Endothelial cell (in vitro differentiated cells): Measurements from ENCODE around the gene GSK3B. TPM values are rescaled to one million over a fixed set of nuclear protein-coding genes. Genes with fewer than 3 reads are reported as not detected.

Experiments used
- DNase-seq: peaks from one replicate; pipeline ENCODE4 v3.0.0; 2021; ENCODE audit warnings: low spot score
- H3K27ac Mint-ChIP-seq: one replicate; pipeline ENCODE4 v1.8.0; 2021; ENCODE audit warnings: mixed read lengths, inconsistent platforms; ENCODE audit not compliant: unreplicated experiment
- H3K27me3 Mint-ChIP-seq: one replicate; pipeline ENCODE4 v1.8.0; 2021; ENCODE audit warnings: mild to moderate bottlenecking, moderate library complexity, mixed read lengths, inconsistent platforms; ENCODE audit not compliant: unreplicated experiment
- H3K36me3 Mint-ChIP-seq: one replicate; pipeline ENCODE4 v1.8.0; 2021; ENCODE audit warnings: mild to moderate bottlenecking, low read depth, mixed read lengths, inconsistent platforms; ENCODE audit not compliant: unreplicated experiment
- H3K4me1 Mint-ChIP-seq: one replicate; pipeline ENCODE4 v1.8.0; 2021; ENCODE audit warnings: mild to moderate bottlenecking, mixed read lengths, inconsistent platforms; ENCODE audit not compliant: unreplicated experiment
- H3K4me3 Mint-ChIP-seq: one replicate; pipeline ENCODE4 v1.8.0; 2021; ENCODE audit warnings: mild to moderate bottlenecking, mixed read lengths, inconsistent platforms; ENCODE audit not compliant: unreplicated experiment
- H3K9me3 Mint-ChIP-seq: one replicate; pipeline ENCODE4 v1.8.0; 2021; ENCODE audit warnings: mixed read lengths, inconsistent platforms; ENCODE audit not compliant: unreplicated experiment
- total RNA-seq: library from RNA; stranded (reverse); fragmentation: NEBNext Ultra II Directional; extraction: Animal tissue kit (Norgen Biotek cat#: 25700); gene quantifications from one replicate; pipeline ENCODE4 v1.2.1, GENCODE V29; 2021; ENCODE audit not compliant: unreplicated experiment
- TF ChIP-seq, protein P1 (sequence below): fragments of 200-600 bp; sonication (generic); IDR thresholded peaks from one replicate; pipeline ENCODE4 v1.5.0; 2021; ENCODE audit warnings: antibody characterized with exemption; ENCODE audit not compliant: unreplicated experiment

The GSK3B gene
- total RNA-seq, 1 donor from 2014 or later: 78.6 TPM

DNA sequence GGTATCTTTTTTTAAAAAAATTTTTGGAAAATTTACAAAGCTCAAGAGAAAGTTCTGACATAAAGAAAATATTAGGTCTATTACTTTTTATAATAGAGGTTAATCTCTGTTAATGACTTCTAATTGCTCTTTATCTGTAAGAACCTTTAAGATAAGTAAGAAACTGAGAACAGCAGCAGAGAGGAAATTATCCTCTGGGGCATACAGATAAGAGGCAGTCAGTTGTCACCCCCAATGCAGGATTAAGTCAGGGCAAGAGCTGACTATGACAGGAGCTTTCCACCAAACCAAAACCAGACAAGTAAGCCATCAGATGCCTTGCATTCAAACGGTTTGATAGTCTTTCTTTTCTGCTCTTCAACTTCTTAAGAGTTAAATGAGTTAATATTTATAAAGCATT lies 149.0 kb downstream of the GSK3B start:
- Mint-ChIP-seq H3K4me3 (no peak overlapping the region), H3K9me3 (no peaks in the 10 kb centered on the region), H3K27me3 (peaks cover 2% of the 10 kb centered on the region), H3K27ac (no peak overlapping the region), H3K36me3 (peaks cover 7% of the 10 kb centered on the region), H3K4me1 (peaks cover 25% of the 10 kb centered on the region)
- no peak for DNase-seq
- TF ChIP-seq, protein P1, sequence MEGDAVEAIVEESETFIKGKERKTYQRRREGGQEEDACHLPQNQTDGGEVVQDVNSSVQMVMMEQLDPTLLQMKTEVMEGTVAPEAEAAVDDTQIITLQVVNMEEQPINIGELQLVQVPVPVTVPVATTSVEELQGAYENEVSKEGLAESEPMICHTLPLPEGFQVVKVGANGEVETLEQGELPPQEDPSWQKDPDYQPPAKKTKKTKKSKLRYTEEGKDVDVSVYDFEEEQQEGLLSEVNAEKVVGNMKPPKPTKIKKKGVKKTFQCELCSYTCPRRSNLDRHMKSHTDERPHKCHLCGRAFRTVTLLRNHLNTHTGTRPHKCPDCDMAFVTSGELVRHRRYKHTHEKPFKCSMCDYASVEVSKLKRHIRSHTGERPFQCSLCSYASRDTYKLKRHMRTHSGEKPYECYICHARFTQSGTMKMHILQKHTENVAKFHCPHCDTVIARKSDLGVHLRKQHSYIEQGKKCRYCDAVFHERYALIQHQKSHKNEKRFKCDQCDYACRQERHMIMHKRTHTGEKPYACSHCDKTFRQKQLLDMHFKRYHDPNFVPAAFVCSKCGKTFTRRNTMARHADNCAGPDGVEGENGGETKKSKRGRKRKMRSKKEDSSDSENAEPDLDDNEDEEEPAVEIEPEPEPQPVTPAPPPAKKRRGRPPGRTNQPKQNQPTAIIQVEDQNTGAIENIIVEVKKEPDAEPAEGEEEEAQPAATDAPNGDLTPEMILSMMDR: no peak

DNA sequence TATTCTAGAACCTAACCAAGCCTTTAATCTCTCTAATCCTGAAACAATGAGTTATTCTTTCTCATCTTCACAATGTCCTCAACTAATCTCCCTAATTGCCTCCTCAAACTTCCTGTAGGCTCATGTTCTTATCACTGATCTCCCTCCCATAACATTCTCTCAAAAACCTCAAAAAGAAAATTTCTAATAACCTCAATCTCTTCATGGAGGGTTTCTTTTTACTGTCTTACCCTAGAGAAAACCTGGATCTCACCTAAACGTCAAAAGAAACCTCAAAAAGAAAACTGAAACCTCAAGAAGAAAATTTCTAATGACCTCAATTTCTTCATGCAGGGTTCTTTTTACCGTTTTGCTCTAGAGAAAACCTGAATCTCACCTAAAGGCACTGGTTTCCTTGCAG lies 150.2 kb downstream of the GSK3B start:
- H3K9me3 Mint-ChIP-seq: no peaks in the 10 kb centered on the region
- no peak overlapping the region for H3K4me3 Mint-ChIP-seq

DNA sequence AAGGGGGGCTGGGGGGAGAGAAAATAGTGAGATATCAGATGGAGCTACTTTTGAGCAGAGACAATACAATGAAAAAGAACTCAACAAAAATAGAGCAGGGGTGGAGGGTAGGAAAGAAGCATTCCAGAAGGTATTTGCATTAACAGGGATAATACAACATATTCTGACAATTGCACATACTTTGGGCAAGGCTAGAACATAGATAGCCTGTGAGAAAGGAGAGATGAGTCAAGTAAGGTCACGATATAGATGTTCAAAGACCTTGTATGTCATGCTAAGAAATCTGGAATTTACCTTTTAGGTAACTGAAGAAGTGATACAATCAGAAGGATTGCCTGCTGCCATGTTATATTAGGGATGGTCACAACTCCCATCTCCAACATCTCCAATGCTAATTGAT lies 155.2 kb downstream of the GSK3B start:
- peaks cover 8% of the 10 kb centered on the region for H3K36me3 Mint-ChIP-seq
- no peak overlapping the region for H3K27ac Mint-ChIP-seq
- no peak for DNase-seq
- peaks cover 2% of the 10 kb centered on the region for H3K27me3 Mint-ChIP-seq
- H3K4me1 Mint-ChIP-seq: peaks cover 7% of the 10 kb centered on the region
- TF ChIP-seq, protein P1: no peak
- no peak overlapping the region for H3K4me3 Mint-ChIP-seq
- H3K9me3 Mint-ChIP-seq: no peaks in the 10 kb centered on the region

More for the DNA sequence above, 150.2 kb downstream of the GSK3B start:
- Mint-ChIP-seq H3K27me3 (peaks cover 2% of the 10 kb centered on the region), H3K36me3 (peaks cover 7% of the 10 kb centered on the region), H3K27ac (no peak overlapping the region), H3K4me1 (peaks cover 23% of the 10 kb centered on the region)
- DNase-seq: no peak
- TF ChIP-seq, protein P1: no peak

DNA sequence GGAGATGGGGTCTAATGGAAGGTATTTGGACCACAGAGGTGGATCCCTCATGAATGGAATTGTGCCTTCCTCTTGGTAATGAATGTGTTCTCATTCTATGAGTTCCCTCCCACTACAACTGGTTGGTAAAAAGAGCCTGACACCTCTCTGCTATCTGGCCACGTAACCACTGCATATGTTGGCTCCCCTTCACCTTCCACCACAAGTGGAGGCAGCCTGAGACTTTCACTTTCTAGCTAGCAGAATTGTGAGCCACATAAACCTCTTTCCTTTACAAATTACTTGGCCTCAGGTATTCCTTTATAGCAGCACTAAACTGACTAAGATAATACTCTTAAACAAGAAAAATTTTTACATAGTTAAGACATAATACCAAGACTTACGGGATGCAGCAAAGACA lies 157.0 kb downstream of the GSK3B start:
- H3K9me3 Mint-ChIP-seq: no peaks in the 10 kb centered on the region
- peaks cover 4% of the 10 kb centered on the region for H3K36me3 Mint-ChIP-seq
- TF ChIP-seq, protein P1: no peak
- no peak overlapping the region for H3K4me3 Mint-ChIP-seq
- no peaks in the 10 kb centered on the region for H3K4me1 Mint-ChIP-seq
- H3K27ac Mint-ChIP-seq: no peak overlapping the region
- DNase-seq: no peak
- peaks cover 2% of the 10 kb centered on the region for H3K27me3 Mint-ChIP-seq

DNA sequence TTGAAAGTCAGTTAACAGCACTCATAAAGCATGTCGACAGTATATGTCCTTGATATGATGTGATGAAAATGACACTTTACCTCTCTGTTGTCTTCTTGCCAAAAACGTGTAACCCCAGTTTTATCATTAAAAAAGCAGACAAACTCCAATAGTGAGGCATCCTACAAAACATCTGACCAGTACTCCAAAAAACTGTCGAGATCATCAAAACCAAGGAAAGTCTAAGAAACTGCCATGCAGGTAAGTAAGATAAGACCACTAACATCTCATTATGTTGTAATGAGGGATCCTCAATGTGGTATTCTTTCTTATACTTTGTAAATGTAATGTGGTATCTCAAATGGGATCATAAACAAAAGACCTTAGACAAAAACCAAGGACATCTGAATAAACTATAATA lies 160.0 kb downstream of the GSK3B start:
- no peak for DNase-seq
- no peaks in the 10 kb centered on the region for H3K4me1 Mint-ChIP-seq
- H3K36me3 Mint-ChIP-seq: peaks cover 4% of the 10 kb centered on the region
- H3K27me3 Mint-ChIP-seq: no peaks in the 10 kb centered on the region
- H3K9me3 Mint-ChIP-seq: no peaks in the 10 kb centered on the region
- TF ChIP-seq, protein P1: no peak
- H3K4me3 Mint-ChIP-seq: no peak overlapping the region
- peak overlapping the region; percentile 21 for H3K27ac Mint-ChIP-seq
